Parathyroid adenoma (tissue), 2 donors: ENCODE data around the gene GUCA2A.

Experiments used
- H2AFZ ChIP-seq: fragments of 300-600 bp; sonication (generic); one replicate; pipeline ENCODE4 v1.7.0; 2017; ENCODE audit warnings: antibody characterized with exemption, mild to moderate bottlenecking
- H3K27ac ChIP-seq: fragments of 300-600 bp; sonication (generic); one replicate; pipeline ENCODE4 v1.7.0; 2017
- H3K27me3 ChIP-seq: fragments of 300-600 bp; sonication (generic); one replicate; pipeline ENCODE4 v1.7.0; 2017; ENCODE audit warnings: low read length; ENCODE audit not compliant: control insufficient read depth, insufficient read depth
- H3K36me3 ChIP-seq: fragments of 300-600 bp; sonication (generic); one replicate; pipeline ENCODE4 v1.7.0; 2017; ENCODE audit warnings: low read length; ENCODE audit not compliant: control insufficient read depth, insufficient read depth
- H3K4me1 ChIP-seq: fragments of 300-600 bp; sonication (generic); one replicate; pipeline ENCODE4 v1.7.0; 2017; ENCODE audit warnings: control low read depth
- H3K4me2 ChIP-seq: fragments of 300-600 bp; sonication (generic); one replicate; pipeline ENCODE4 v1.7.0; 2017; ENCODE audit warnings: low read length
- H3K4me3 ChIP-seq: fragments of 300-600 bp; sonication (generic); one replicate; pipeline ENCODE4 v1.7.0; 2017; ENCODE audit warnings: low read depth, low read length
- H3K79me2 ChIP-seq: fragments of 300-600 bp; sonication (generic); one replicate; pipeline ENCODE4 v1.7.0; 2017; ENCODE audit warnings: control low read depth
- H3K9ac ChIP-seq: fragments of 300-600 bp; sonication (generic); one replicate; pipeline ENCODE4 v1.7.0; 2017; ENCODE audit warnings: mild to moderate bottlenecking
- H3K9me3 ChIP-seq: fragments of 300-600 bp; sonication (generic); one replicate; pipeline ENCODE4 v1.7.0; 2017; ENCODE audit warnings: low read length; ENCODE audit not compliant: control insufficient read depth
- CTCF ChIP-seq: fragments of 300-600 bp; sonication (generic); IDR thresholded peaks from one replicate; pipeline ENCODE4 v1.7.0; 2017; ENCODE audit warnings: antibody characterized with exemption, mild to moderate bottlenecking
- donor health status: primary hyperparathyroidism.

The GUCA2A gene

GRCh38 chr1:42136466-42136865 lies 28.1 kb downstream of the GUCA2A start:
- Histone ChIP-seq H2AFZ (no peak overlapping the region), H3K9ac (no peak overlapping the region), H3K27me3 (no peaks in the 10 kb centered on the region), H3K79me2 (no peaks in the 10 kb centered on the region), H3K4me3 (no peak overlapping the region), H3K36me3 (no peaks in the 10 kb centered on the region), H3K9me3 (no peaks in the 10 kb centered on the region), H3K4me1 (no peaks in the 10 kb centered on the region), H3K4me2 (no peak overlapping the region), H3K27ac (no peak overlapping the region)
- TF ChIP-seq CTCF = no peak

- H3K36me3 ChIP-seq = no peaks in the 10 kb centered on the region
- no peaks in the 10 kb centered on the region for H3K27me3 ChIP-seq
- no peaks in the 10 kb centered on the region for H3K79me2 ChIP-seq
- H3K27ac ChIP-seq = no peak overlapping the region
- no peak for TF ChIP-seq CTCF
- H3K9me3 ChIP-seq = no peaks in the 10 kb centered on the region
- H3K4me3 ChIP-seq = no peak overlapping the region
- no peak overlapping the region for H3K4me2 ChIP-seq
- H3K4me1 ChIP-seq = no peaks in the 10 kb centered on the region
- no peak overlapping the region for H2AFZ ChIP-seq
- no peak overlapping the region for H3K9ac ChIP-seq
Measured at GRCh38 chr1:42135426-42135825, 29.1 kb downstream of the GUCA2A start.

GRCh38 chr1:42133809-42134526 lies 30.6 kb downstream of the GUCA2A start:
- H3K9me3 ChIP-seq = no peaks in the 10 kb centered on the region

GRCh38 chr1:42133390-42133789 lies 31.2 kb downstream of the GUCA2A start:
- Histone ChIP-seq H3K79me2 (no peaks in the 10 kb centered on the region), H3K9ac (no peak overlapping the region), H3K36me3 (no peaks in the 10 kb centered on the region), H3K27me3 (no peaks in the 10 kb centered on the region), H3K4me3 (no peak overlapping the region), H2AFZ (no peak overlapping the region), H3K4me1 (no peaks in the 10 kb centered on the region), H3K27ac (no peak overlapping the region), H3K4me2 (no peak overlapping the region), H3K9me3 (no peaks in the 10 kb centered on the region)
- no peak for TF ChIP-seq CTCF

More at GRCh38 chr1:42133809-42134526, 30.6 kb downstream of the GUCA2A start:
- Histone ChIP-seq H3K27me3 (no peaks in the 10 kb centered on the region), H3K36me3 (no peaks in the 10 kb centered on the region), H3K4me2 (no peak overlapping the region), H2AFZ (no peak overlapping the region), H3K4me3 (no peak overlapping the region), H3K4me1 (no peaks in the 10 kb centered on the region), H3K79me2 (no peaks in the 10 kb centered on the region), H3K27ac (no peak overlapping the region), H3K9ac (no peak overlapping the region)
- no peak for TF ChIP-seq CTCF

GRCh38 chr1:42130061-42130660 lies 34.4 kb downstream of the GUCA2A start:
- TF ChIP-seq CTCF = no peak
- H3K9me3 ChIP-seq = no peaks in the 10 kb centered on the region
- no peak overlapping the region for H3K4me3 ChIP-seq
- no peaks in the 10 kb centered on the region for H3K36me3 ChIP-seq
- no peak overlapping the region for H3K4me2 ChIP-seq
- H3K27ac ChIP-seq = no peak overlapping the region
- H3K79me2 ChIP-seq = no peaks in the 10 kb centered on the region
- H2AFZ ChIP-seq = no peak overlapping the region
- no peaks in the 10 kb centered on the region for H3K4me1 ChIP-seq
- H3K27me3 ChIP-seq = no peaks in the 10 kb centered on the region
- H3K9ac ChIP-seq = no peak overlapping the region
